HG03175 (cell line): ENCODE results near the gene FBXO36.
"Not testable (repeated sequence)": the region's sequence is repeated elsewhere in the genome, so short reads cannot be mapped to it uniquely, and the experiment has no call there.

Experiments
- ATAC-seq: cut with Tn5 transposase; IDR thresholded peaks from one replicate; pipeline ENCODE4 v1.9.1; 2021; ENCODE audit warnings: mild to moderate bottlenecking, moderate library complexity; ENCODE audit not compliant: unreplicated experiment

Gene FBXO36

GRCh38 chr2:229910147-229910831 is 12.0 kb upstream of the FBXO36 start:
- peak; percentile 9 for ATAC-seq

GRCh38 chr2:229910832-229911412 is 11.4 kb upstream of the FBXO36 start:
- peak; percentile 67 for ATAC-seq

GRCh38 chr2:229914171-229914570 is 8.1 kb upstream of the FBXO36 start:
- no peak for ATAC-seq

GRCh38 chr2:229917793-229918192 is 4.5 kb upstream of the FBXO36 start:
- ATAC-seq, result no peak

- ATAC-seq, result no peak
Measured at GRCh38 chr2:229920011-229920641, 2.2 kb upstream of the FBXO36 start.

- ATAC-seq, result peak; percentile 17
Measured at GRCh38 chr2:229921101-229921891, 1.0 kb upstream of the FBXO36 start.

GRCh38 chr2:229921892-229922448 is 333 bp upstream of the FBXO36 start, which contains the start of gene TRIP12:
Gene TRIP12 (minus strand): TSS chr2:229922009. CDS start chr2:229880079, 41,930 bp downstream.
- ATAC-seq, result peak; percentile 70

- ATAC-seq, result not testable (repeated sequence)
Measured at GRCh38 chr2:229924541-229924940, 2.2 kb downstream of the FBXO36 start.

- no peak for ATAC-seq
Measured at GRCh38 chr2:229925201-229925600, 2.9 kb downstream of the FBXO36 start.

- no peak for ATAC-seq
Measured at GRCh38 chr2:229927817-229928321, 5.6 kb downstream of the FBXO36 start.

GRCh38 chr2:229930656-229931055 is 8.4 kb downstream of the FBXO36 start:
- no peak for ATAC-seq

GRCh38 chr2:229931241-229931640 is 8.9 kb downstream of the FBXO36 start:
- ATAC-seq, result no peak

GRCh38 chr2:229937537-229937936 is 15.2 kb downstream of the FBXO36 start:
- no peak for ATAC-seq

- ATAC-seq, result no peak
Measured at GRCh38 chr2:229942671-229943070, 20.4 kb downstream of the FBXO36 start.

- ATAC-seq, result no peak
Measured at GRCh38 chr2:229943171-229943570, 20.9 kb downstream of the FBXO36 start.

- ATAC-seq, result no peak
Measured at GRCh38 chr2:229943770-229944449, 21.6 kb downstream of the FBXO36 start.

- ATAC-seq, result no peak
Measured at GRCh38 chr2:229945975-229946374, 23.7 kb downstream of the FBXO36 start.

GRCh38 chr2:229947544-229947943 is 25.2 kb downstream of the FBXO36 start:
- ATAC-seq, result peak; percentile 49

- no peak for ATAC-seq
Measured at GRCh38 chr2:229952256-229952835, 30.0 kb downstream of the FBXO36 start.

- ATAC-seq, result no peak
Measured at GRCh38 chr2:229955663-229956062, 33.4 kb downstream of the FBXO36 start.
